OCI-M2 (cell line): Measurements from ENCODE around the gene CCDC60.

Experiments
- DNase-seq: peaks from one replicate; lab custom pipeline; 2025; ENCODE audit not compliant: unreplicated experiment; lab: John Stamatoyannopoulos, UW

CCDC60 gene

DNA sequence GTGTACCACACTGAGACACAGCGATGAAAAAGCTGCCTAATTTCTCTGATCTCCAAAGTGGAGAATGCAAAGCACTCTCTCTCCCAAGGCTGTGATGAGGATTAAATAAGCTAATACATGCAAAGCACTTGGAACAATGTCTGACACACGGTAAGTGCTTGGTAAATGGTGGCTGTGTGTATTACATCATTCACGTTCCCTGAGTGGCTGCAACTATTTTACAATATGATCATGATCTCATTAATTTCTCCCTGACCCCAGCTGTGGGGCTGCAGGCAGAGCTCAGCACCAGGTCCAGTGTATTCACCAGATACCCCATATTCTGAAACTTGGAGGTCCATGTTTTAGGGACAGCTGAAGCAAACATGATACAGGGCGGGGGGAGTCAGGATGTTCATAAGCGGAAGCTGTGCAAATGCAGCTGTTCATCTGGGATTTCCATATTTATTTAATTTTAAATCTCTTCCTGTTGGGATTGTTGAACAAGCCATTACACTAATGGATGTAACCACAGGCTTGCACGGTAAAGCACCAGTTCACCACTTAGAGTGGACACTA is 106.4 kb downstream of the CCDC60 start:
- no peak for DNase-seq

GRCh38 chr12:119444462-119445044 is 110.0 kb downstream of the CCDC60 start:
- no peak for DNase-seq

- no peak for DNase-seq
These were observed 111.9 kb downstream of the CCDC60 start for GRCh38 chr12:119446459-119446858.

GRCh38 chr12:119447126-119447525 is 112.6 kb downstream of the CCDC60 start:
- no peak for DNase-seq

DNA sequence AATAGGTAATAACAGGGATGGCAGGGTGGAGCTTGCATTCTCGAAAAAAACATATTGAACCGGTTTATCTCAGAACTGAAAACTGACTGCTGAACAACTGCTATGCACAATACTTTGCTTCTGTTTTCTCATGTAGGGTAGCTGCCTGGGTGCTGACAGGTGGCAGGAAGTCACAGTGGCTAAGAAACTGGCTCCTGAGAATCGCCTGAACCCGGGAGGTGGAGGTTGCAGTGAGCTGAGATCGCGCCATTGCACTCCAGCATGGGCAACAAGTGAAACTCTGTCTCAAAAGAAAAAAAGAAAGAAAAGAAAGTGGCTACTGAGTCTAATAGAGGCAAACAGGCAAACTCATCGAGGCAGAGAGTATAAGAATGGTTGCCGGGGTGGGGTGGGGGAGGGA is 113.1 kb downstream of the CCDC60 start:
- no peak for DNase-seq

GRCh38 chr12:119448611-119449131 is 114.1 kb downstream of the CCDC60 start:
- DNase-seq: no peak

DNA sequence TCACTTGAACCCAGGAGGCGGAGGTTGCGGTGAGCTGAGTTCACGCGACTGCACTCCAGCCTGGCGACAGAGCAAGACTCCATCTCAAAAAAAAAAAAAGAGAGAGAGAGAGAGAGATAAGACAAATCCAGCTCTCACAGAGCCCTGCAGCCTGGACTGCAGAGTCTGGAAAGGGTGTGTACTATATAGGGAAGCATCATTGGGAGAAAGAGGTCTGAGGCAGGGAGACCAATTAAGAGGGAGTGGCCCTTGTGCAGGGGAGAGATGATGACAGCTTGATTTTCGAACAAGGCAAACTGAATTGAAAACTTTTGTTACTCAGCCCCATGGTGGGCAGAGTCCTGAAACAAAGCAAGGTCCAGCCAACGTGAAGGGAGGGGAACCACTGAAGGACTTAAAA is 116.2 kb downstream of the CCDC60 start:
- DNase-seq: no peak

- no peak for DNase-seq
These were observed 122.3 kb downstream of the CCDC60 start for GRCh38 chr12:119456824-119457223.

DNA sequence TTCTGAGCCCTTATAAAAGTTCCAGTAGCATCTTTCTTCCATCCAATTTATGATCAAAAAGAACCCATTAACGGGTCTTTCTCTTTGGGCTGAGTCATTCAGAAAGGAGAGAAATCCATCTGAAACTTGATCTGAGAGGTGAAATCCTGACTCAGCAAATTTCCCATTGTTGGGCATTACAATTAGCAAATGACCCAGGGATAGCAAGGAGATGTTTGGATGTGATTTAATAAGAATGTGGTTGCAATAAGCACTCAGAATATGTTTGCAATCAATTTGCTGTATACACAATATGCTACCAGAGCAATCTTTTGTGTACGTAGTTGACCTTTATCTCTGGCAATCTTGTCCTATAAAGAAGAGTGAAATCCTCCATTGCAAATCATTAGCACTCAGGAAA is 122.7 kb downstream of the CCDC60 start:
- DNase-seq: no peak

DNA sequence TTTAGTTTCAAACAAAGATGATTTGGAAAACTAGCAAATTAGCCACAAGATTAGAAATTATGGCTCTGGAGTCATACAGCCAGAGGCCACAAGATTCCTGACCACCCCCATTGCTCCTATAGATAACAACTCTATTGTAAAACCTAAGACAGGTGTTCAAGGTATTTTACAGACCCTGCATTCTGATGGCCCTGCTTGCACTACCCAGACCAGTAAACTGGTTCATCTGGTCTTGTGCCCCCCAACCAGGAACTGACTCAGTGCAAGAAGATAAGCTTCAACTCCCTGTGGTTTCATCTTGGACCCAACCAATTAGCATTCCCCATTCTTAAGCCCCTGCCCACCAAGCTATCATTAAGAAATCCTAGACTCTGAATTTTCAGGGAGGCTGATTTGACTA is 125.0 kb downstream of the CCDC60 start:
- DNase-seq: no peak

DNA sequence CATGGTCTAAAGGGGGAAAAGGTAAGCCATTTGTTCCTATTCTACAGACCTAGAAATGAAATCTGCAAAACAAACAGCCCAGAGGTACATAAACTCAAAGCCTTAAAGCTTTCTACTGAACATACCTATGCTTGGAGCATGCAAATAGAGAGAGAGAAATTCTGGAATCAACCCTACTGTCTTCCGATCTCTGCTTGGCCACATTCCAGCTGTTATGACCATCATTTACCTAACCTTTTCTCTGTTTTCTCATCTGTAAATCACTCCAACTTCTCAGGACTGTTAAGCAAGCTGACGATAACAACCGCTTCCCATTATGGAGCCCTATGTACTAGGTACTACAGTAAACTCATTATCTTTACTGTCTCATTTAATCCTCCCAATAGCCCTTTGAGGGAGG is 126.3 kb downstream of the CCDC60 start:
- no peak for DNase-seq

DNA sequence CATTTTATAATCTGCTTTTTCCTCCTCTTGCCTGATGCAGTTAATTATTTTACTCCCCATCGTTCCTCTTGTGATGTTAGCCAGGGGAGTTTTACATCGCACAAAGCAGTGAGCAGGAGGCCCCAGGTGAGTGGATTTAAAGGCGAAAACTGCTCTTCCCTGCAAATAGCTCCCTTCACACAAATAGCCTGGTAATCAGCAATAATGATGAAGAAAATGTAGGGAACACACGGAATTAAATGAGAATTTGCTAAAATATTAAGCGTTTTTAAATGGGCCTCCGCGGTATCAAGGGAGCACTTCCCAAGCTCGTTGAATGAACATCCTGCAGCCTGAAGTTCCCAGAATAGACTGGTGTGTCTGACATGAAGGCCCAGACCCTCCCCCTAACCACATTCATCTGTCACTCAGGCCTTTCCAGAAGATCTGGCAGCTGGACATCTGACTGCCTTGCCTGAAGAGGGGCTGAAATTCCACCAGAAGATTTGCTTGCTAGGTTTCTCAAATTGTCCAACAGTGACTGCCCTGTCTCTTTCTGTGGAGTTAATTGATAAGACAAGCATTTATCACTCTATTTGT is 127.2 kb downstream of the CCDC60 start:
- DNase-seq: no peak

DNA sequence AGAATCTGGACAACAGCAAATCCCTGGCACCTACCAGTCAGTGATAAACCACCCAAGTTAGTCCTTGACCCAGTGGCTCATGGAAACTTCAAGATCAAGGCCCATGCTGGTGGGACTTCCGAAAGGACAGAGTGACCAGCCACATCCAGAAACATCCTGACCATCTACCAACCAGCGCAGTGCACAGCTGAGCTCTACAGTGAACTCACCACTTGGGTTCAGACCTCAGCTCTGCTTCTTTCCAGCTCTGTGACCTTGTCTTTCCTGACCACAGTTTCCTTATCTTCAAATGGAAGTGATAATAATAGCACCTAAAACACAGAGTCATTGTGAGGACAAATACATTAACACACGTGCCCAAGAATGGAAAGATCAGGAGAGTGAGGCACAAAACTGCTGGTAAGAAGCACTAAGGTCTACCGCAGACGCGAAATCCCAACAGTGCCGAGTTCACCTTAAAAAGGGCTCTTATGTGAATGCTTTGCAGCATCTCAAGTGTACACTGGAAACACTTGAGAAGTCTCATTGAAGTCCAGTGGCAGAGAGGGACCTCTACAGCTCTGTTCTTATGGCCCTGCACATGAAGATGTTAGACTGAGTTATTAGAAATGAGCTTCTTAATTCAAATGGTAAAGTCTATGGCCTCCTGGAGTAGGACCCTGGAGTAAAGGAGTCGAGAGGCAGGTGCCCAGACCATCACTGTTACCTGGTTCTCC is 128.8 kb downstream of the CCDC60 start:
- DNase-seq: no peak

DNA sequence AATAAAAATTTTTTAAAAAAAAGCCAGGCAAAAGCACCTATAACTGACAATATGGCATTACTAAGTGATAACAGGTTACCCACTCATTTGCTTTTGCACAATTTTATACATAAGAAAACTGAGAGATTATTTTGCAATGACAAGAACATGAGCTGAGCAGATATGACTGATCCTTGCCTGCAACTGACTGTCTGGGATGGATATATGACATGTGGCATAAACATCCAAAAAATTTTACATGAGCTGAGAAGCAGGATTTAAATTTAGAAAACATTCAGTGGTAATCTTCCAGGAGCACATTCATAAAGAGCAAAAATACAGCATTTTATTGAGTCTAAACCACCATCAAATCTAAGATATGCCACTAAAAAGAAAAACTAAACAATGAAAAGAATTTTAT is 133.8 kb downstream of the CCDC60 start:
- no peak for DNase-seq

DNA sequence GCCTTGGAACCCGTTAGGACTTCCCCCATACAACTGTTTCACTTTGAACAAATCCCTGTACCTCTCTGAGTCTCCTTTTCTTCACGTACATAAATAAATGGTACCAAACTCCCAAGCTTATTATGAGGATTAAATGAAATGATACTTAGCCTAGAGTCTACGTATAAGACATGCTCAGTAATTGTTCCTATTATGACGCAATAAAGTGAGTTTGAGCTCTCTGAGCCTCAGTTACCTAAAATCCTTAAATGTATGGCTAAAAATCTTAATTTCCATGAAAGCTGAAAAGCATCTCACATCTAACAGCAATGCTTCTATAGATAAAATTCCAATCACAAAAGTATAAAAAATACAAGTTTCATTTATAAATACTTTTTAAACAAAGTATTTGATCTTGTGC is 141.1 kb downstream of the CCDC60 start:
- no peak for DNase-seq

- no peak for DNase-seq
These were observed 142.4 kb downstream of the CCDC60 start for GRCh38 chr12:119476951-119477350.

- no peak for DNase-seq
These were observed 144.6 kb downstream of the CCDC60 start for GRCh38 chr12:119479121-119479561.

DNA sequence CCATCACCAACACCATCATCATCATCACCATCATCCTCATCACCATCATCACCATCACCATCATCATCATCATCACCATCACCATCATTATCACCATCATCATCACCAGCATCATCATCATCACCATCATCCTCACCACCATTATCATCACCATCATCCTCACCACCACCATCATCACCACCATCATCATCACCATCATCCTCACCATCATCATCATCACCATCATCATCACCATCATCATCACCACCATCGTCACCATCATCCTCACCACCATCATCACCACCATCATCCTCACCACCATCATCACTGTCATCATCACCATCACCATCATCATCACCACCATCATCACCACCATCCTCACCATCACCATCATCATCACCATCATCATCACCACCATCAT is 146.0 kb downstream of the CCDC60 start:
- no peak for DNase-seq

DNA sequence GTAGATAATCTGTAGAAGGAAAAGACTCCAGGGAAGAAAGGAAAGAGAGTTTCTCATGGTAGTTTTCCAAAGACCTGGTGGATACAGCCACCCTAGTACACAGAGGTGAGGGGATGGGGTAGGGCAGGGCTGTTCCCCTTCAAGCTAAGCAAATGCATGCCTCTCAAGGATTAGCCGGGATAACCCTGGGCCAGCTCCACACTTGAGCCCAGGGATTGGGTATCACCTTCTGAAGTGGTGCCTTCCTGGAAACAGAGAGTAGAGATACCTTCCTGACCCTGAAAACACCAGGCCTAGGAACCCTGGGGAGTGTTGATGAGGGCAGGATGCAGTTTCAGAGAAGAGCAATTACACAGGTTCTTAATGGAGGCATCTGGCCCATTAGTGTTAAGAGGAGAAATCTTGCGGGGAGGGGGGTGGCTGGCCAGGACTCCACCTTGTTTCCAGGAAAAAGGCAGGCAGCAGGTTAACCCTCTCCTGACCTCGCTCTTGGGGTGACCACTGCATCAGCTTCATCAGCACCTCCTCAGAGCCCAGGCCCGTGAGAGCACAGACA is 152.1 kb downstream of the CCDC60 start:
- DNase-seq: no peak

DNA sequence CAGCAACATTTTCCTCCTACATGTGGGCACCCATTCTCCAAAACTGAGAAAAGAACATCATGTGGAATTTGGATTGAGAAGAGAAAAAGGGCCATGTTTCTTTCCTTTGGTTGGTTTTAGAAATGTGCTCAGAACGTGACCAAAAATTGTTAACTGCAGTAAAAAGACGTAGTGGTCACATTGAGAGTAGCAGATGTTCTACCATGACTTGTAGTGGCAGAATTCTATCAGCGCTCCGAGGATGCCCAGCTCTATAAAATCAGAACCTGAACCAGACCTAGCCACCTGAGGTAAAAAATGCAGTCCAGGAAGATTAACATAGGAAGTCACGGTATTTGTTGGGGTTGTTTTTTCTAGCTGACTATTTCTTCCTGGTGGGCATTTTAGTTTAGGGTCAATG is 157.3 kb downstream of the CCDC60 start:
- DNase-seq: no peak

GRCh38 chr12:119500209-119500608 is 165.7 kb downstream of the CCDC60 start:
- DNase-seq: no peak

DNA sequence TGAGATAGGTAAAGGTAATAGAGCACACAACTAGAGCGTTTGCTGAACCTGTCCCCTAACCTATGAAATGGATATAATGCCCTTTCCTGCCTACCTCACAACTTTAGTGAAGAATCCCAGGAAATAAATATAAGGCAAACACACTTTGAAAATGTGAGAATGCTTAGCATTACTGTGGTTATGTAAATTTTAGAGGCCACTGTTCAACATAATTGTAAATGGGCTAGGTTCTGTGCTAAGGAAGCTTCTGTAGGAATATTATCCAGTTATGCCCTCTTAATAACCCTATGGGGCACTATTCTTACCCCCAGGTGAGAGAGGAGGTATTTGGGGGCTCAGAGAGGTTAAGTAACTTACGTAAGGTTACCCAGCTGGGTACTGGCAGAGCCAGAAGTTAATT is 166.5 kb downstream of the CCDC60 start:
- DNase-seq: no peak
